Left ventricle myocardium inferior (tissue), 1 donor: ENCODE results near the gene SLC43A2. TPM values are rescaled to one million over a fixed set of nuclear protein-coding genes. Genes with fewer than 3 reads are reported as not detected.

Experiments used
- DNase-seq: peaks from one replicate; pipeline ENCODE4 v3.0.0-alpha.2; 2020
- H3K27ac ChIP-seq: fragments of 200-600 bp; replicated peaks from 2 replicates; pipeline ENCODE4 v1.8.0; 2021
- H3K27me3 ChIP-seq: fragments of 200-600 bp; 2 replicates; pipeline ENCODE4 v1.8.0; 2021; ENCODE audit warnings: low read depth
- H3K36me3 ChIP-seq: fragments of 200-600 bp; 2 replicates; pipeline ENCODE4 v1.8.0; 2021
- H3K4me1 ChIP-seq: fragments of 200-600 bp; 2 replicates; pipeline ENCODE4 v1.8.0; 2021
- H3K4me3 ChIP-seq: fragments of 200-600 bp; 2 replicates; pipeline ENCODE4 v1.8.0; 2021; ENCODE audit warnings: mild to moderate bottlenecking, moderate library complexity
- H3K9me3 ChIP-seq: fragments of 200-600 bp; replicated peaks from 2 replicates; pipeline ENCODE4 v1.8.0; 2021
- CTCF ChIP-seq: fragments of 200-600 bp; IDR thresholded peaks from 2 replicates; pipeline ENCODE4 v1.8.0; 2021; ENCODE audit warnings: antibody characterized with exemption, mild to moderate bottlenecking, borderline replicate concordance
- intact Hi-C: fragments of 100-400 bp; cut with micrococcal nuclease; formaldehyde crosslinking; loops from one replicate; pipeline ENCODE4 v1.11.0; 2022
- total RNA-seq: library from RNA; stranded (reverse); fragmentation: NEBNext Ultra II Directional; extraction: Animal tissue kit (Norgen Biotek cat#: 25700); gene quantifications from one replicate; pipeline ENCODE4 v1.2.1, GENCODE V29; 2021
- donor health status: DM: no; HTN: yes; CAD: no; lungs with severe emphysema.

SLC43A2 gene
- total RNA-seq, 1 donor from 2014 or later, result 4.0 TPM

GRCh38 chr17:1555651-1556471 is 72.8 kb downstream of the SLC43A2 start:
- H3K9me3 ChIP-seq, result no peaks in the 10 kb centered on the region
- peaks cover 38% of the 10 kb centered on the region for H3K36me3 ChIP-seq
- TF ChIP-seq CTCF, result no peak
- H3K27ac ChIP-seq, result no peak overlapping the region
- intact Hi-C loops, result no loop called here
- no peaks in the 10 kb centered on the region for H3K27me3 ChIP-seq
- peaks cover 52% of the 10 kb centered on the region for H3K4me1 ChIP-seq
- no peak for DNase-seq
- no peak overlapping the region for H3K4me3 ChIP-seq

GRCh38 chr17:1554751-1555540 is 73.7 kb downstream of the SLC43A2 start:
- intact Hi-C loops, result no loop called here
- H3K4me3 ChIP-seq, result no peak overlapping the region
- no peaks in the 10 kb centered on the region for H3K9me3 ChIP-seq
- no peak for TF ChIP-seq CTCF
- no peak overlapping the region for H3K27ac ChIP-seq
- peaks cover 42% of the 10 kb centered on the region for H3K36me3 ChIP-seq
- no peaks in the 10 kb centered on the region for H3K27me3 ChIP-seq
- peaks cover 43% of the 10 kb centered on the region for H3K4me1 ChIP-seq
- no peak for DNase-seq

- Histone ChIP-seq H3K36me3 (peaks cover 55% of the 10 kb centered on the region), H3K4me3 (no peak overlapping the region), H3K9me3 (no peaks in the 10 kb centered on the region), H3K27ac (no peak overlapping the region), H3K27me3 (no peaks in the 10 kb centered on the region), H3K4me1 (peaks cover 31% of the 10 kb centered on the region)
- TF ChIP-seq CTCF, result no peak
- intact Hi-C loops, result no loop called here
- no peak for DNase-seq
These were observed 75.0 kb downstream of the SLC43A2 start for GRCh38 chr17:1553354-1554266.

- Histone ChIP-seq H3K36me3 (peaks cover 62% of the 10 kb centered on the region), H3K27ac (no peak overlapping the region), H3K9me3 (no peaks in the 10 kb centered on the region), H3K27me3 (no peaks in the 10 kb centered on the region), H3K4me3 (no peak overlapping the region), H3K4me1 (peaks cover 31% of the 10 kb centered on the region)
- intact Hi-C loops, result no loop called here
- no peak for TF ChIP-seq CTCF
- no peak for DNase-seq
These were observed 75.7 kb downstream of the SLC43A2 start for GRCh38 chr17:1552932-1553331.

- Histone ChIP-seq H3K9me3 (no peaks in the 10 kb centered on the region), H3K36me3 (peaks cover 66% of the 10 kb centered on the region), H3K27ac (no peak overlapping the region), H3K4me3 (no peak overlapping the region), H3K27me3 (no peaks in the 10 kb centered on the region), H3K4me1 (peaks cover 31% of the 10 kb centered on the region)
- TF ChIP-seq CTCF, result no peak
- DNase-seq, result no peak
- intact Hi-C loops, result no loop called here
These were observed 76.9 kb downstream of the SLC43A2 start for GRCh38 chr17:1551741-1552140.
